GM12891 (cell line): Measurements from ENCODE around the gene ATP6V1G2.
"Not testable (repeated sequence)": the region's sequence is repeated elsewhere in the genome, so short reads cannot be mapped to it uniquely, and the experiment has no call there.

Experiments used
- DNase-seq: peaks from one replicate; pipeline ENCODE4 v3.0.0; 2011; ENCODE audit warnings: low spot score; ENCODE audit not compliant: insufficient read length
- FAIRE-seq: peaks from 2 replicates; lab custom pipeline; 2011; peaks lifted over from hg19 to GRCh38; lab: Jason Lieb, UNC
- PAX5 ChIP-seq: IDR thresholded peaks from 2 replicates; pipeline ENCODE4 v1.6.1; 2011; ENCODE audit warnings: low read length, moderate library complexity, mild to moderate bottlenecking; ENCODE audit not compliant: insufficient read depth, severe bottlenecking
- POLR2A ChIP-seq: IDR thresholded peaks from 2 replicates; pipeline ENCODE4 v1.6.1; 2011; ENCODE audit warnings: low read depth, low read length, control low read depth
- POLR2AphosphoS5 ChIP-seq: IDR thresholded peaks from 2 replicates; pipeline ENCODE4 v1.6.1; 2011; ENCODE audit warnings: low read depth, low read length, control low read depth
- POU2F2 ChIP-seq: IDR thresholded peaks from 2 replicates; pipeline ENCODE4 v1.6.1; 2011; ENCODE audit warnings: low read depth, mild to moderate bottlenecking, control low read depth, low read length, moderate library complexity
- SPI1 ChIP-seq: IDR thresholded peaks from 2 replicates; pipeline ENCODE4 v1.6.1; 2011; ENCODE audit warnings: low read depth, low read length, control low read depth
- TAF1 ChIP-seq: IDR thresholded peaks from 2 replicates; pipeline ENCODE4 v1.6.1; 2011; ENCODE audit warnings: low read depth, low read length, control low read depth

Gene ATP6V1G2

DNA sequence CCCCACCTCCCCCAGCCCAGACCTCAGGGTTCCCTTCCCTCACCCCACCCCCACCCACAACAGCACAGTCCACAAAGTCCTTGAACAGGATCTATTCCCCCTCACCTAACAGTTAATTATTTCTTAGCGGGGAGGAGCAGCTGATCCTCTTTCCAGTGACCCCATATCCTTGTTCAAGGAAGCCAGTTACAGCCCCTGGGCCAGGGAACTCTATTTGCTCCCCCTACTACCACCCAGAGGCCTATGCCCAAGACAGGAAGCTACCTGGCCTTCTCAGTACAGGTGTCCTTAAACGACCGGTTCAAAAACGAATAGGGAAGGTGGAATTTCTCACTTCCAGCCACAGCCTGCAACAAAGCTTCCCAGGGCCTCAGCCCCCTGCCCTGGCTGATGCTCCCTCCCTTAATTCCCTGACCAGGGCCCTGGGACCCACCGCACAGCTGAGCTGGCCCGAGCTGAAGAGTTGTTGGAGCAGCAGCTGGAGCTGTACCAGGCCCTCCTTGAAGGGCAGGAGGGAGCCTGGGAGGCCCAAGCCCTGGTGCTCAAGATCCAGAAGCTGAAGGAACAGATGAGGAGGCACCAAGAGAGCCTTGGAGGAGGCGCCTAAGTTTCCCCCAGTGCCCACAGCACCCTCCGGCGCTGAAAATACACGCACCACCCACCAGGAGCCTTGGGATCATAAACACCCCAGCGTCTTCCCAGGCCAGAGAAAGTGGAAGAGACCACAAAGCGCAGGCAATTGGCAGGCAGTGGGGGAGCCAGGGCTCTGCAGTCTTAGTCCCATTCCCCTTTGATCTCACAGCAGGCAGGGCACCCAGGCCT is 16.9 kb downstream of the ATP6V1G2 start:
- DNase-seq (no peak), FAIRE-seq (no peak)
- TF ChIP-seq POLR2A: peak; percentile 70
- no peak for TF ChIP-seq SPI1
- TF ChIP-seq POLR2AphosphoS5: peak; percentile 69; the same call in 1 of the 2 replicates

DNA sequence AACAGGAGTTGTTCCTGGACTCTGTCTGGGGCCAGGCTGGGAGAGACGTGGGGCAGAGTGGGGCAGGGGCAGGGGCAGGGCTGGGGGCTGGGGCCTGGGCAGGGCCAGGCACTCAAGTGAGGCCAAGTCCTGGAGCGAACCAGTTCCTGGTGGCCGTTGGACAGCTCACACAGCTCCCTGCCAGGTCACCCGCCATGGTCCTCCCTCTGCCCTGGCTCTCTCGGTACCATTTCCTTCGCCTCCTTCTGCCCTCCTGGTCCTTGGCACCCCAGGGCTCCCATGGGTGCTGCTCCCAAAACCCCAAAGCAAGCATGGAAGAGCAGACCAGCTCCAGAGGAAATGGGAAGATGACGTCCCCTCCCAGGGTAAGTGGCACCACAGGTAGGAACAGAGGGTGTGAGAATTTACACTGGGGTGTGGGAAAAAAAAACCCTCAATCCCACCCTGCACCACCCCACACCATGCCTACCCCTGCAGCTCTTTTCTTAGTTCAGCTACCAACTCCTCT is 17.5 kb downstream of the ATP6V1G2 start, which contains the start of gene MCCD1:
Gene MCCD1 (plus strand): TSS at position 142 of the 508 bp plus-strand sequence. CDS start 53 bp downstream, at position 195.
- no peak for TF ChIP-seq POU2F2
- TF ChIP-seq TAF1: no peak
- TF ChIP-seq PAX5: no peak
- no peak for TF ChIP-seq SPI1
- no peak; the same call in 1 of the 2 replicates for TF ChIP-seq POLR2AphosphoS5
- TF ChIP-seq POLR2A: peak; percentile 56
- DNase-seq (no peak), FAIRE-seq (no peak)

DNA sequence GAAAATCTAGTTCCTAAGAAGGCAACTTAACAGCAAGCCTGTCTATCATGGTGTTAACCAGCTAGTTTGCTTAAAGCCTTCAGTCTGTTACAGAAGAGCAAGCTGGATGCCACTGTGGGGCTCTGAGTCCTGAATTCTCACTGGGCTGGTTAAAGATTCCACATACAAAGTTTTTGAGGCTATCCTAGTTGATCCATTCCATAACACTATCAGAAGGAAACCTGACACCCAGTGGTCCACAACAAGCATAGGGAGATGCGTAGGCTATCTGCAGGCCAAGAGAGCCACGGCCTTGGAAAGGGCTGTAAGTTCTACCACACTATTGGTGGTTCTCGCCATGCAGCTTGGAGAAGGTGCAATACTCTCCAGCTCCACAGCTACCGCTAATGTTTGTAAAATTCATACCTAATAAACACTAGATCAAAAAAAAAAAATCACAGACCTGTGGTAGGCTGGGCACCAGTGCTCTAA is 18.1 kb downstream of the ATP6V1G2 start:
- DNase-seq (no peak), FAIRE-seq (no peak)
- TF ChIP-seq PAX5: no peak
- TF ChIP-seq POU2F2: no peak
- no peak for TF ChIP-seq TAF1
- TF ChIP-seq POLR2A: no peak; the same call in 1 of the 2 replicates
- TF ChIP-seq POLR2AphosphoS5: no peak
- no peak for TF ChIP-seq SPI1

DNA sequence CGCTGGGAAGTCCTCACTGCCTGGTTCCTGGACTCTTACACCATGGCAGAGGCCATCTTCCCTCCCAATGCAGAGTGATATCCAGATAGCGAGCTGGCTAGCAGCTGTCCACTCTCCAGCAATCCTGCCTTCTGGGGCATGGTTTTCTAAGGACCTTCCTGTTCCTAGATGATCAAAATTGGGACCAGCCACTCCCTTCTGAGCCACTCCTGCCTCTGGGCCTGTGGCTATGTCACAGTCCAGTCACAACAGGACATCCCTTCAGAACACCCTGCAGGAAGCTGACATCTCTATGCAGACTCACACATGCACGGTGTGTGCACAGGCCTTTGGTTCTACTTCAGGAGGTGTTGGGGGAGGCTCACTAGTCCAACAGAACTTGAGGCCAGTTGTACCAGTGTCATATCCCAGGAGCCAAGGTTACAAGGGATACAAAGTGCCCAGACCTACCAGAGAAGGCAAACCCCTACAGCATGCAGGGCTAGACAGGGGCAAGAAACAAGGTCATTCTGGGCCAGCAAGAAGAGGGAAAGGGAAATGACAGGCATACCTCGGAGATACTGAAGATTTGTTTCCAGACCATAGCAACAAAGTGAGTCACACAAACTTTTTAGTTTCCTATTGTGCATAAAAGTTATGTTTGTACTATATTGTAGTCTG is 20.3 kb downstream of the ATP6V1G2 start:
- no peak for DNase-seq
- FAIRE-seq: no peak
- no peak for TF ChIP-seq SPI1
- no peak for TF ChIP-seq PAX5
- TF ChIP-seq TAF1: no peak
- no peak for TF ChIP-seq POLR2A
- no peak for TF ChIP-seq POU2F2
- no peak for TF ChIP-seq POLR2AphosphoS5

DNA sequence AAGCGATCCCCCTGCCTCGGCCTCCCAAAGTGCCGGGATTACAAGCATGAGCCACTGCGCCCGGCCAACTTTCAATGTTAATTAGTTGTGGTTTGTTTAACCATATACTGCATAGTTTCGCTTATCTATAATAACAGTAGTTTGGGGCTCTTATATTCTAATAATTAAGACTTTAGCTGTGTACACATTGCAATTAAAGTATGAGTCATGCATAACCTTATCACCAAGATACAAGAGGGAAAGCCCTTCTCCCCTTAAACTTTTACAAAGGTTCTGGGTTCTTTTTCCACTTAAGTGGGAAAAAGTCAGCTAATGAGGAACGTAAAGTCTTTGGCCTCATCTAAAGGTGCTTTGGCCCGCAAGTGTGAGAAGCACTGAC is 20.9 kb downstream of the ATP6V1G2 start:
- DNase-seq: no peak
- no peak for FAIRE-seq
- TF ChIP-seq POLR2A (no peak), PAX5 (no peak), POLR2AphosphoS5 (no peak), TAF1 (no peak), SPI1 (no peak), POU2F2 (no peak)

DNA sequence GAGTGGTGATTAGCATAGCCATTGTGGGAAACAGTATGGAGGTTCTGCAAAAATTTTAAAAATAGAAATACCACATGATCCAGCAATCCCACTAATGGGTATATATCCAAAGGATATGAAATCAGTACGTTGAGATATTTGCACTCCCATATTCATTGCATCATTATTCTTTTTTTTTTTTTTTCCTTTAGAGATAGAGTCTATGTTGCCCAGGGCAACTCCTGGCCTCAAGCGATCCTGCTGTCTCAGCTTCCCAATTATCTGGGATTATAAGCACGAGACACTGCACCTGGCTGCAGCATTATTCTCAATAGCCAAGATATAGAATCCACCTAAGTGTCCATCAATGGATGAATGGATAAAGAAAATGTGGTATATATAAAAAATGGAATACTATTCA is 24.6 kb downstream of the ATP6V1G2 start:
- DNase-seq (no peak), FAIRE-seq (no peak)
- no peak for TF ChIP-seq POLR2AphosphoS5
- no peak for TF ChIP-seq PAX5
- TF ChIP-seq TAF1: no peak
- TF ChIP-seq SPI1: no peak
- TF ChIP-seq POU2F2: no peak
- TF ChIP-seq POLR2A: no peak

DNA sequence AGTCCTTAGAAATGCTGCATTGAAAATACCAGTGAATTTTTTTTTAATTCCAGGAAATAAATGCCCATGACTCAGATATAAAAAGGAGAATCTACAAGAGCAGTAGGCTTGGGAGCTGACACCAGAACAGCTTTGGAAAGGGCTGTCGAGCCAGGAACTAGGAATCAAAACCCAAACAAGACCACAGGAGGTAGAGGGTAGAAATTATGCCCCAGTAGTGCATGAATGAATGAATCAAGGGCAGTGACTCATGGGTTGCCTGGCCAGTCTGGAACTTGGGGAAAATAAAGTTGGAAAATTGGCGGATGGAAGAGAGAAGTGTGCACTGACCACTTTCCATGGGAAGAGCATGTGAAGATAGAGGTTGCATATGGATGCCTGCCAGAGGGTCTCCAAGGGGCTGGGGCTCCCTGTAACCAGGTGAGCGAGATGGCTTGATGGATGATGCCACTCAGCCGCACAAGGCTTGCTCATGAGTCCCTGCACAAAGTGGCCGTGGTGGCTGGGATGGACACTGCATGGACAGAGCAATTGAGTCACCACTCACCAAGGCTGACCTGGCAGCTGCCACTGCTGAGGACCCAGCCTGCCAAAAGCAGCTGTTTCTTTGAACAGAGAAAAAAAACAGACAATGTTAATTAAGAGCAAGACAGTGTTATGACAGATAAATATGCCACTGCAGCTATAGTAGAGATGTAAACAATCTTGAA is 32.8 kb downstream of the ATP6V1G2 start:
- DNase-seq: no peak
- FAIRE-seq: no peak

DNA sequence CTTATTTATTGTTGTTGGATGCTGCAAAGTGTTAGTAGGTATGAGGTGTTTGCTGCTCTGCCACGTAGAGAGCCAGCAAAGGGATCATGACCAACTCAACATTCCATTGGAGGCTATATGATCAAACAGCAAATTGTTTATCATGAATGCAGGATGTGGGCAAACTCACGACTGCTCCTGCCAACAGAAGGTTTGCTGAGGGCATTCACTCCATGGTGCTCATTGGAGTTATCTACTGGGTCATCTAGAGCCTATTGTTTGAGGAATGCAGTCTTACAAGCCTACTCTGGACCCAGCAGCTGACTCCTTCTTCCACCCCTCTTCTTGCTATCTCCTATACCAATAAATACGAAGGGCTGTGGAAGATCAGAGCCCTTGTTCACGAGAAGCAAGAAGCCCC is 36.4 kb downstream of the ATP6V1G2 start:
- no peak for TF ChIP-seq POLR2AphosphoS5
- TF ChIP-seq PAX5: no peak
- no peak for TF ChIP-seq SPI1
- TF ChIP-seq TAF1: no peak
- TF ChIP-seq POU2F2: no peak
- no peak for TF ChIP-seq POLR2A
- no peak for FAIRE-seq

More for the DNA sequence above, 32.8 kb downstream of the ATP6V1G2 start:
- no peak for TF ChIP-seq SPI1
- no peak for TF ChIP-seq POU2F2
- TF ChIP-seq POLR2AphosphoS5: no peak
- no peak for TF ChIP-seq PAX5
- no peak for TF ChIP-seq TAF1
- TF ChIP-seq POLR2A: no peak

DNA sequence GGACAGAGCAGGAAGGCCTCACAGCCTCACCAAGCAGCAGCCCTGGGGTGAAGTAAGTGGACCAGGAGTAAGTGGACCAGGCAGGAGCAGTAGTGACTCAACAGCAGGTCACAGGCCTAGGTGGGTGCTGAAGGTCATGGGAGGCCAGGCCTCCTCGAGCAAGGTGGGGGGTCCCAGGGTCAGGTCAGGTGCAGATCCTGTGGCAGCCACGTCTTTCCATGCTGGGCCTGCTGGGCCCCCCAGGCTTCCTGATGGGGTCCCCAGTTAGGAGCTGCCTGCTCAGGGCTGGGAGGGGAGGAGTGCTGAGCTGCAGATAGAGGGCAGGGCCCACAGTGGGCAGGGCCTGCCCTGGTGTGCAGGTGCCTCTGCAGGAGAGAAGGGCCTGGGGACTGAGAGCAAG is 37.4 kb downstream of the ATP6V1G2 start:
- DNase-seq, FAIRE-seq: not testable (repeated sequence)

More for the DNA sequence above, 36.4 kb downstream of the ATP6V1G2 start:
- DNase-seq: no peak
